H1 (cell line): ENCODE measurements around the gene TTC28. TPM values are rescaled to one million over a fixed set of nuclear protein-coding genes. Genes with fewer than 3 reads are reported as not detected.

ENCODE experiments used
- CTCF ChIA-PET: fragments of 300-600 bp; sonication (Branson Sonifier 250); formaldehyde crosslinking; loops from one replicate; lab custom pipeline; 2021; ENCODE audit not compliant: partially characterized antibody; lab: Charles Lee
- POLR2A ChIA-PET: fragments of 300-600 bp; sonication (Branson Sonifier 250); formaldehyde crosslinking; loops from one replicate; lab custom pipeline; 2021; ENCODE audit warnings: inconsistent platforms; ENCODE audit not compliant: partially characterized antibody; lab: Charles Lee
- DNase-seq, 2 experiments: peaks; one replicate each; pipeline versions ENCODE4 v3.0.0 to v3.0.0-alpha.2; 2010 to 2022; ENCODE audit warnings: low spot score in 2 of 2, low read depth in 1 of 2, mixed read lengths in 1 of 2
- FAIRE-seq: peaks from 2 replicates; lab custom pipeline; 2011; peaks lifted over from hg19 to GRCh38; lab: Jason Lieb, UNC
- H2AFZ ChIP-seq: 2 replicates; pipeline ENCODE4 v1.8.1; 2012; ENCODE audit warnings: low read length, inconsistent platforms
- H2AK5ac ChIP-seq: 2 replicates; pipeline ENCODE4 v1.6.1; 2013; ENCODE audit warnings: low read depth, low read length
- H2BK120ac ChIP-seq: replicated peaks from 2 replicates; pipeline ENCODE3; 2013; ENCODE audit warnings: low read depth, low read length, inconsistent platforms
- H2BK12ac ChIP-seq: 2 replicates; pipeline ENCODE4 v1.6.1; 2013; ENCODE audit warnings: low read depth, low read length
- H2BK15ac ChIP-seq: 2 replicates; pipeline ENCODE4 v1.6.1; 2013; ENCODE audit warnings: low read length
- H2BK20ac ChIP-seq: 2 replicates; pipeline ENCODE4 v1.6.1; 2013; ENCODE audit warnings: low read length
- H2BK5ac ChIP-seq: 2 replicates; pipeline ENCODE4 v1.6.1; 2013; ENCODE audit warnings: low read depth, low read length
- H3K14ac ChIP-seq: 2 replicates; pipeline ENCODE4 v1.6.1; 2013; ENCODE audit warnings: inconsistent platforms; ENCODE audit not compliant: insufficient read length
- H3K18ac ChIP-seq: 2 replicates; pipeline ENCODE4 v1.6.1; 2013; ENCODE audit warnings: low read length; ENCODE audit errors: extremely low read depth
- H3K23ac ChIP-seq: 2 replicates; pipeline ENCODE4 v1.6.1; 2013; ENCODE audit warnings: inconsistent platforms; ENCODE audit not compliant: insufficient read length
- H3K23me2 ChIP-seq: 2 replicates; pipeline ENCODE4 v1.6.1; 2013; ENCODE audit warnings: low read depth, low read length
- H3K27ac ChIP-seq: 2 replicates; pipeline ENCODE4 v1.6.1; 2011; ENCODE audit warnings: low read depth, low read length, inconsistent platforms
- H3K27me3 ChIP-seq, 4 experiments: replicated peaks in 1 of 4; 1 replicate in 1 of 4; 2 replicates in 3 of 4; pipeline versions ENCODE4 v1.6.1 to v1.8.1; 2011 to 2013; ENCODE audit warnings: low read length in 3 of 4, mild to moderate bottlenecking in 3 of 4, inconsistent platforms in 2 of 4, mixed read lengths in 2 of 4, moderate library complexity in 1 of 4; ENCODE audit not compliant: control insufficient read depth in 3 of 4, insufficient read depth in 3 of 4; ENCODE audit errors: extremely low read depth in 1 of 4
- H3K36me3 ChIP-seq, 4 experiments: 2 replicates each; pipeline versions ENCODE4 v1.6.1 to v1.8.1; 2011 to 2013; ENCODE audit warnings: mild to moderate bottlenecking in 4 of 4, low read length in 3 of 4, moderate library complexity in 2 of 4, control low read depth in 1 of 4, inconsistent platforms in 1 of 4; ENCODE audit not compliant: insufficient read depth in 4 of 4, control insufficient read depth in 2 of 4
- H3K4ac ChIP-seq: replicated peaks from 2 replicates; pipeline ENCODE3; 2013; ENCODE audit warnings: low read length, low read depth, mixed read lengths, inconsistent platforms; ENCODE audit not compliant: insufficient read length
- H3K4me1 ChIP-seq, 4 experiments: replicated peaks in 1 of 4; 1 replicate in 1 of 4; 2 replicates in 3 of 4; pipeline versions ENCODE4 v1.6.1 to v1.8.1; 2011 to 2013; ENCODE audit warnings: low read length in 3 of 4, inconsistent platforms in 2 of 4, mixed read lengths in 1 of 4; ENCODE audit not compliant: insufficient read depth in 4 of 4, control insufficient read depth in 3 of 4
- H3K4me2 ChIP-seq, 2 experiments: 2 replicates each; pipeline versions ENCODE4 v1.6.1 to v1.8.1; 2011 to 2013; ENCODE audit warnings: low read depth in 2 of 2, low read length in 2 of 2, control low read depth in 1 of 2, inconsistent platforms in 1 of 2, mild to moderate bottlenecking in 1 of 2; ENCODE audit not compliant: insufficient read depth in 1 of 2
- H3K4me3 ChIP-seq, 4 experiments: fragments of 200-600, 300-600 bp in 1 of 4; sonication (generic), shearing (Covaris generic), sonication (Bioruptor Twin) in 1 of 4; 2 replicates each; pipeline versions ENCODE4 v1.5.1 to v1.8.1; 2011 to 2016; ENCODE audit warnings: low read length in 4 of 4, low read depth in 3 of 4, control low read depth in 2 of 4, inconsistent platforms in 2 of 4, mild to moderate bottlenecking in 2 of 4, mixed read lengths in 1 of 4, moderate library complexity in 1 of 4; ENCODE audit not compliant: insufficient read depth in 2 of 4; ENCODE audit errors: extremely low read depth in 1 of 4
- H3K56ac ChIP-seq: replicated peaks from 2 replicates; pipeline ENCODE3; 2013; ENCODE audit warnings: low read depth, mild to moderate bottlenecking, mixed read lengths, low read length, inconsistent platforms; ENCODE audit not compliant: insufficient read length
- H3K79me1 ChIP-seq: 2 replicates; pipeline ENCODE4 v1.6.1; 2013; ENCODE audit warnings: low read depth, low read length, control low read depth
- H3K79me2 ChIP-seq, 2 experiments: 2 replicates each; pipeline versions ENCODE4 v1.6.1 to v1.8.1; 2012 to 2013; ENCODE audit warnings: low read length in 2 of 2, mild to moderate bottlenecking in 2 of 2, inconsistent platforms in 1 of 2; ENCODE audit not compliant: insufficient read depth in 2 of 2, control insufficient read depth in 1 of 2
- H3K9ac ChIP-seq, 4 experiments: replicated peaks in 1 of 4; 1 replicate in 1 of 4; 2 replicates in 3 of 4; pipeline versions ENCODE4 v1.6.1 to v1.8.1; 2011 to 2013; ENCODE audit warnings: low read depth in 3 of 4, low read length in 3 of 4, control low read depth in 2 of 4, mild to moderate bottlenecking in 2 of 4, moderate library complexity in 2 of 4, inconsistent platforms in 1 of 4; ENCODE audit errors: extremely low read depth in 1 of 4
- H3K9me3 ChIP-seq, 2 experiments: 2 replicates each; pipeline versions ENCODE4 v1.6.1 to v1.8.1; 2012 to 2013; ENCODE audit warnings: mild to moderate bottlenecking in 2 of 2, moderate library complexity in 2 of 2, control low read depth in 1 of 2, inconsistent platforms in 1 of 2, low read depth in 1 of 2, low read length in 1 of 2, mixed read lengths in 1 of 2; ENCODE audit not compliant: insufficient read depth in 2 of 2
- H4K20me1 ChIP-seq, 2 experiments: replicated peaks in 1 of 2; 2 replicates each; pipeline versions ENCODE3 to v1.8.1; 2011 to 2013; ENCODE audit warnings: inconsistent platforms in 2 of 2, low read length in 2 of 2, mild to moderate bottlenecking in 1 of 2; ENCODE audit not compliant: insufficient read depth in 2 of 2, control insufficient read depth in 1 of 2
- H4K5ac ChIP-seq: 2 replicates; pipeline ENCODE4 v1.6.1; 2013; ENCODE audit warnings: low read length, low read depth, mixed read lengths, inconsistent platforms; ENCODE audit not compliant: insufficient read length
- H4K8ac ChIP-seq: 2 replicates; pipeline ENCODE4 v1.8.0; 2013; ENCODE audit warnings: mild to moderate bottlenecking, moderate library complexity, low read length, inconsistent platforms; ENCODE audit not compliant: insufficient read depth; ENCODE audit errors: extremely low read depth
- H4K91ac ChIP-seq: replicated peaks from 2 replicates; pipeline ENCODE3; 2013; ENCODE audit warnings: low read length, mixed read lengths, inconsistent platforms; ENCODE audit not compliant: insufficient read length
- CHD1 ChIP-seq: IDR thresholded peaks from 2 replicates; pipeline ENCODE4 v1.6.1; 2012; ENCODE audit warnings: low read depth, low read length, improper control_type of control experiment
- RFX5 ChIP-seq: IDR thresholded peaks from 2 replicates; pipeline ENCODE4 v1.6.1; 2011; ENCODE audit warnings: low read depth, low read length, improper control_type of control experiment, borderline replicate concordance
- TCF12 ChIP-seq: IDR thresholded peaks from 2 replicates; pipeline ENCODE4 v1.6.1; 2011; ENCODE audit warnings: low read depth, mild to moderate bottlenecking, low read length
- polyA plus RNA-seq, 7 experiments: library from polyadenylated mRNA; depleted of rRNA in 3 of 7; stranded (reverse) in 5 of 7; unstranded in 2 of 7; fragments of >200 nt in 5 of 7; fragments of 200-250 nt in 2 of 7; gene quantifications; 1 replicate in 5 of 7; 2 replicates in 1 of 7; 4 replicates in 1 of 7; pipeline versions ENCODE4 v1.2.1 to v1.2.3, GENCODE V29; 2011 to 2013; ENCODE audit warnings: missing spikeins in 2 of 7, mixed read lengths in 2 of 7
- total RNA-seq: library from RNA; stranded (reverse); fragmentation: NEBNext Ultra II Directional; extraction: Animal tissue kit (Norgen Biotek cat#: 25700); gene quantifications from 2 replicates; pipeline ENCODE4 v1.2.1, GENCODE V29; 2021

TTC28 gene
- total and polyA plus RNA-seq, 2 of the 8 experiments (the other 6 are each of a cell fraction or from before 2014, with no cell fraction given), result 2.6 to 12.6 TPM

- Histone ChIP-seq H3K23ac (no peak overlapping the region), H3K36me3 (no peaks in the 10 kb centered on the region), H3K14ac (no peak overlapping the region), H2BK12ac (no peak overlapping the region), H3K9me3 (no peaks in the 10 kb centered on the region), H4K8ac (no peak overlapping the region), H3K27ac (no peak overlapping the region), H3K4ac (no peak overlapping the region), H3K4me1 (no peaks in the 10 kb centered on the region), H2AK5ac (no peak overlapping the region), H3K23me2 (no peaks in the 10 kb centered on the region), H4K91ac (no peak overlapping the region), H2BK5ac (no peak overlapping the region), H4K5ac (no peak overlapping the region), H2BK20ac (no peak overlapping the region), H2AFZ (no peak overlapping the region), H4K20me1 (no peaks in the 10 kb centered on the region), H3K18ac (no peak overlapping the region), H2BK120ac (no peak overlapping the region), H3K79me1 (no peaks in the 10 kb centered on the region), H3K9ac (no peak overlapping the region), H3K4me3 (no peak overlapping the region), H3K79me2 (no peaks in the 10 kb centered on the region), H3K27me3 (no peaks in the 10 kb centered on the region), H3K4me2 (no peak overlapping the region), H2BK15ac (no peak overlapping the region), H3K56ac (no peak overlapping the region)
- POLR2A ChIA-PET, result no interaction called here
- no peak for TF ChIP-seq TCF12
- no peak for TF ChIP-seq CHD1
- TF ChIP-seq RFX5, result no peak
- FAIRE-seq (no peak), DNase-seq (no peak)
- CTCF ChIA-PET, result interaction anchor here (0.6 kb wide), 1 partner anchor 42 kb away, joined by 3 read pairs; no protein-coding TSS in a partner anchor
Observed at GRCh38 chr22:28405588-28405987, 274.1 kb downstream of the TTC28 start.
